ENCODE measurements around the gene MLLT3. TPM values are rescaled to one million over a fixed set of nuclear protein-coding genes. Genes with fewer than 3 reads are reported as not detected.

MLLT3 gene
- total and polyA plus RNA-seq, 2 of the 8 experiments (the other 6 are each of a cell fraction or from before 2014, with no cell fraction given): 5.9 to 9.6 TPM

- TF ChIP-seq BRCA1 (IDR thresholded peaks at IDR 0.05; ENCODE audit: low read depth, low read length) (no peak), BCL11A (IDR thresholded peaks at IDR 0.05; ENCODE audit: low read depth in 2 of 2, low read length in 2 of 2) (no peak), CBX5 (IDR thresholded peaks at IDR 0.05; ENCODE audit: low read depth, low read length) (no peak), CHD2 (IDR thresholded peaks at IDR 0.05; ENCODE audit: low read length) (no peak), CBX8 (IDR thresholded peaks at IDR 0.05; ENCODE audit: borderline replicate concordance, low read depth, low read length) (no peak), RBBP5 (IDR thresholded peaks at IDR 0.05; ENCODE audit: borderline replicate concordance, low read depth, low read length) (no peak)
Measured at GRCh38 chr9:20473515-20474013, 148.7 kb downstream of the MLLT3 start (continued).

Measured in H1 (cell line).